GM19463 (cell line): ENCODE measurements around the gene ZBTB7C.

Experiments used
- ATAC-seq: cut with Tn5 transposase; IDR thresholded peaks from one replicate; pipeline ENCODE4 v1.9.1; 2021; ENCODE audit warnings: mild to moderate bottlenecking, moderate library complexity; ENCODE audit not compliant: unreplicated experiment

The ZBTB7C gene

GRCh38 chr18:48127606-48128005 is 281.6 kb downstream of the ZBTB7C start:
- ATAC-seq, result no peak

GRCh38 chr18:48126240-48126639 is 282.9 kb downstream of the ZBTB7C start:
- ATAC-seq, result no peak

- ATAC-seq, result no peak
Measured at GRCh38 chr18:48125724-48126123, 283.5 kb downstream of the ZBTB7C start.

- no peak for ATAC-seq
Measured at GRCh38 chr18:48124857-48125626, 284.1 kb downstream of the ZBTB7C start.

GRCh38 chr18:48123941-48124340 is 285.2 kb downstream of the ZBTB7C start:
- no peak for ATAC-seq

- ATAC-seq, result no peak
Measured at GRCh38 chr18:48123324-48123723, 285.9 kb downstream of the ZBTB7C start.

GRCh38 chr18:48122816-48123215 is 286.4 kb downstream of the ZBTB7C start:
- no peak for ATAC-seq

GRCh38 chr18:48122376-48122775 is 286.8 kb downstream of the ZBTB7C start:
- no peak for ATAC-seq

GRCh38 chr18:48121752-48122151 is 287.4 kb downstream of the ZBTB7C start:
- ATAC-seq, result no peak

- no peak for ATAC-seq
Measured at GRCh38 chr18:48119204-48119603, 290.0 kb downstream of the ZBTB7C start.

GRCh38 chr18:48116873-48117630 is 292.1 kb downstream of the ZBTB7C start:
- no peak for ATAC-seq

GRCh38 chr18:48116017-48116416 is 293.2 kb downstream of the ZBTB7C start:
- ATAC-seq, result no peak

GRCh38 chr18:48113691-48114090 is 295.5 kb downstream of the ZBTB7C start:
- ATAC-seq, result no peak

- ATAC-seq, result no peak
Measured at GRCh38 chr18:48111587-48111986, 297.6 kb downstream of the ZBTB7C start.

- no peak for ATAC-seq
Measured at GRCh38 chr18:48110797-48111196, 298.4 kb downstream of the ZBTB7C start.

GRCh38 chr18:48109961-48110493 is 299.2 kb downstream of the ZBTB7C start:
- ATAC-seq, result no peak

- ATAC-seq, result no peak
Measured at GRCh38 chr18:48108136-48108535, 301.0 kb downstream of the ZBTB7C start.

- ATAC-seq, result no peak
Measured at GRCh38 chr18:48106976-48107781, 302.0 kb downstream of the ZBTB7C start.

GRCh38 chr18:48106498-48106897 is 302.7 kb downstream of the ZBTB7C start:
- no peak for ATAC-seq

GRCh38 chr18:48105317-48105716 is 303.9 kb downstream of the ZBTB7C start:
- no peak for ATAC-seq

GRCh38 chr18:48104705-48105104 is 304.5 kb downstream of the ZBTB7C start:
- ATAC-seq, result no peak
